ENCODE measurements around the gene NLRP10.

DNA sequence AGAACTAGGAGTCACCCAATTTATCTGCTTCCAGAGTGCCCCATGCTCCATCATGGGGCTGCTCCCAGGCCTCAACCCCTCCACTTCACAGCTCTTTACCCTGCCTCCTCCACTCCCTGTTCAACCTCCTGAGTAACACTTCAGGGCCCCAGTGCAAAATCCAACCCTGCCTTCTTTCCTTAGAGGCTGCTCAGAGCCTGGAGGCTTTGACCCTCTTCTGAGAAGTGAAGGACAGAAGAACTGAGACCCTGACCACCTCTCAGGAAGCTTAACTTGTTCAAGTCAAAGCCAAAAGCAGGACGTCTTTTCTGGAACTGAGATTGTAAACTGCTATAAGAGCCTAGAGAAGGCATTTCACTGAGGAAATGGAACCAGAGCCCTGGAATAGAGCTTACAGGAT, 37.4 kb upstream of the NLRP10 start:
- TF ChIP-seq, protein P1, sequence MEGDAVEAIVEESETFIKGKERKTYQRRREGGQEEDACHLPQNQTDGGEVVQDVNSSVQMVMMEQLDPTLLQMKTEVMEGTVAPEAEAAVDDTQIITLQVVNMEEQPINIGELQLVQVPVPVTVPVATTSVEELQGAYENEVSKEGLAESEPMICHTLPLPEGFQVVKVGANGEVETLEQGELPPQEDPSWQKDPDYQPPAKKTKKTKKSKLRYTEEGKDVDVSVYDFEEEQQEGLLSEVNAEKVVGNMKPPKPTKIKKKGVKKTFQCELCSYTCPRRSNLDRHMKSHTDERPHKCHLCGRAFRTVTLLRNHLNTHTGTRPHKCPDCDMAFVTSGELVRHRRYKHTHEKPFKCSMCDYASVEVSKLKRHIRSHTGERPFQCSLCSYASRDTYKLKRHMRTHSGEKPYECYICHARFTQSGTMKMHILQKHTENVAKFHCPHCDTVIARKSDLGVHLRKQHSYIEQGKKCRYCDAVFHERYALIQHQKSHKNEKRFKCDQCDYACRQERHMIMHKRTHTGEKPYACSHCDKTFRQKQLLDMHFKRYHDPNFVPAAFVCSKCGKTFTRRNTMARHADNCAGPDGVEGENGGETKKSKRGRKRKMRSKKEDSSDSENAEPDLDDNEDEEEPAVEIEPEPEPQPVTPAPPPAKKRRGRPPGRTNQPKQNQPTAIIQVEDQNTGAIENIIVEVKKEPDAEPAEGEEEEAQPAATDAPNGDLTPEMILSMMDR (conservative IDR thresholded peaks at IDR 0.05), result no peak
- TF ChIP-seq ZFX (IDR thresholded peaks at IDR 0.05), result no peak
